Posterior cingulate gyrus (tissue), 11 donors: ENCODE data around the gene PRDM7.

Source experiments
- DNase-seq, 10 donors: peaks; one replicate each; pipeline versions ENCODE4 v3.0.0 to v3.0.0-alpha.2; 2020 to 2021; ENCODE audit warnings: mixed read lengths in 3 of 10
- intact Hi-C: fragments of 100-400 bp; cut with DNase I; formaldehyde crosslinking; loops from one replicate; pipeline ENCODE4 v1.15.1; 2023

Gene PRDM7

DNA sequence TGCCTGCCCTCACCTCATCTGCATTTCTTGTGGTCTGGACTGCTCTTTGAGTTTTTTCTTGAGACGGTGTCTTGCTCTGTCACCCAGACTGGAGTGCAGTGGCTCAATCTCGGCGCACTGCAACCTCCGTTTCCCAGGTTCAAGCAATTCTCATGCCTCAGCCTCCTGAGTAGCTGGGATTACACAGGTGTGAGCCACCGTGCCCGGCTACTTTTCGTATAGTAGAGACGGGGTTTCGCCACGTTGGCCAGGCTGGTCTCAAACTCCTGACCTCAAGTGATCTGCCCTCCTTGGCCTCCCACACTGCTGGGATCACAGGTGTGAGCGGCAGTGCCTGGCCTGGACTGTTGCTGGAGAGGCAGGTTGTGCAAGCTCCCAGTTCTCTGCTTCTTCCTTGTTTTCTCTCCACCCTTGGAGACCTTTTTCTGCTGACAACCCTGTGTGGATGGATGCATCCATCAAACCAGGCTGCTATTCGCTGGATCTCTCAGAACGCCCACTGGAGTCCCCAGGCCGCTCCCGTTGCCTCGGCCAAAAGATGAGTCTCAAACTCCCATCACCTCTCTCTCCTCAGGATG is 35.1 kb downstream of the PRDM7 start:
- DNase-seq, result peak in 2 of 10 donors; percentile 38 to 40
- intact Hi-C loops, result no loop called here

DNA sequence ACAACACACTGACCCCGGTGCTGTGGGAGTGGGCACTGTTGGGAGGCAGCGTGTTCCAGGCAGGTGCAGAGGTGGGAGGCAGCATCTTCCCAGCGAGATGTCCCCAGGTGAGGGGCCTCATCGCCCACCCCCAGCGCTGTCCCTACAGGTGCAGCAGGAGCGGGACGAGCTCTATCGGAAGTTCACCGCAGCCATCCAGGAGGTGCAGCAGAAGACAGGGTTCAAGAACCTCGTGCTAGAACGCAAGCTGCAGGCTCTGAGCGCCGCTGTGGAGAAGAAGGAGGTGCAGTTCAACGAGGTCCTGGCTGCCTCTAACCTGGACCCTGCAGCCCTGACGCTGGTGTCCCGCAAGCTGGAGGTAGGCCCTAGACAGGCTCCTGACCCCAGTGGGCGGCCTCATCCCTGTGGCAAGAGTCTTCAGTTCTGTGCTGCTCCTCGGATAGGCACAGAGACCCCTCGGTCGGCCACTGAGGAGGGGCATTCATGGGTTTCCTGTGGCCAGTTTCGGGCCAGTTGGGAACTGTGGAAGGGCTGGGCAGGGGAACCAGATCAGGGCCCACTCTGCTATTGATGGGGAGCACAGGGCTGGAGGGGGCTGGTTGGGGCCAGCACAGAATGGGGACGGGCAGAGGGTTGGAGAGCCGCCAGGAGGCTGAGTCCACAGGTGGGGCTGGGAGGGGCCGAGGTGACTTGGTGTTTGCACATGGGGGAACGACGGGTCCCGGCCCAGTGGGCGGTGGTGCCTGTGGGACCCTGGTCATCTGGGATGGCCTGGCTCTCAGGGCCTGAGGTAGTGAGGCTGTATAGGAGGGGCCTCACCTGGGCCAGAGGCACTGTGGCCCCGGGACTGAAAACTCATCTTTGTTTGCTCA is 36.7 kb downstream of the PRDM7 start:
- DNase-seq, result peak in 2 of 10 donors; percentile 71 to 77
- intact Hi-C loops, result no loop called here

DNA sequence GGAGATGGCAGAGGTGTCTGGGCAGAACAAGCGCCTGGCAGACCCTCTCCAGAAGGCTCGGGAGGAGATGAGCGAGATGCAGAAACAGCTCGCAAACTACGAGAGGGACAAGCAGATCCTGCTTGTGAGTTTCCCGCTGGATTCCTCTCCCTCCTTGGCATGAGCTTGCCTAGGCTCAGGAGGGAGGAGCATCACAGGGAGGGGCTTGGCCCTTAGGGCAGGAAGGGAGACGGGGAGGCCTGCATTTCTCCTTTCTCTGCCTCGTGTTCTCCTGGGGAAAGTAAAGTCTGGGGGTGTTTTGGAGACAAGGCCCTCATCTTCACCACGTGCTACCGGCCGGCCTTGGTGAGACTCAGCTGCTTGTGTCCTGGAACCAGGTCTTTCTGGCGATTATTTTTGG is 39.9 kb downstream of the PRDM7 start:
- peak in 2 of 10 donors; percentile 62 to 66 for DNase-seq
- intact Hi-C loops, result no loop called here

DNA sequence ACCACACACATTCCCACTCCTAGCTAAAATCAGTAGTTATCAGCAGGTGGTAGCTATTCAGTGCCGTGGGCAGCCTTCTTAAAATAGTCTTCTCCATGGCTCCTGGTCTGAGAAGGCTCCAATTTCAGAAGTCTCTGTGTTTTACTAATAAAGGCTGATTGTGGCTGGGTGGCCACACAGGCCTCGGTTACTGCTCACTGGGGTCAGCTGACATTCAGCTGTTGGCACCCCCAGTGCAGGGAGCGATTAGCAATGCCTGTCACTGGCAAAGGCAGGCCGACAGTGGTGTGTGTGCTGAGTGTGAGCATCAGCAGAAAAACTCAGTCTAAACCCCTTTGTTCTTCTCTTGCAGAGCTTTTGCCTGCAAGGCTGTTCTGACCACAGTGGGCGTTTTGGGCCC is 41.2 kb downstream of the PRDM7 start:
- DNase-seq, result peak in 3 of 10 donors; percentile 53 to 83 (median 81)

DNA sequence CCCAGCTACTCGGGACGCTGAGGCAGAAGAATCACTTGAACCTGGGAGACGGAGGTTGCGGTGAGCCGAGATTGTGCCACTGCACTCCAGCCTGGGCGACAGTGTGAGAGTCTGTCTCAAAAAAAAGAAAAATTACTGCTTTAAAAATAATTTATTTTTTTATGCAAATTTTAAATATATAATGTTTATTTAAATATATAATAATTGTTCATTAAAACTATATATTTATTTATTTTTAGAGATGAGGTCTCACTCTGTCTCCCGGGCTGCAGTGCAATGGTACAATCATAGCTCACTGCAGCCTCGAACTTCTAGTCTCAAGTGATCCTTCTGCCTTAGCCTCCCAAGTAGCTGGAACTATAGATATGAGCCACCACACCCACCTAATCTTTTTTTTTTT is 42.6 kb downstream of the PRDM7 start:
- intact Hi-C loops, result no loop called here
- DNase-seq, result peak in 2 of 10 donors; percentile 10 to 36

More for the DNA sequence above, 41.2 kb downstream of the PRDM7 start:
- intact Hi-C loops, result no loop called here

DNA sequence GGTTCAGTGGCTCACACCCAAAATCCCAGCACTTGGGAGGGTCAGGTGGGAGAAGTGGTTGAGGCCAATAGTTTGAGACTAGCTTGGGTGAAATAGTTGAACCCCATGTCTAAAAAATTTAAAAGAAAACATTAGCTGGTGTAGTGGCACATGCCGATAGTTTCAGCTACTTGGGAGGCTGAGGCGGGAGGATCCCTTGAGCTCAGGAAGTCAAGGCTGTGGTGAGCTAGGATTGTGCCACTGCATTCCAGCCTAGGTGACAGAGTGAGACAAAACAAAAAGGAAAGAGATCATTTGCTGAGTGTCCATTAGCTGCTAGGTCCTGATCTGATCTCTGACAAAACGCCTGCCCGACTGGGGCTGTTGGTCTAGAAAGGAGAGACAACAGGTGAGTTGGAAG is 43.7 kb downstream of the PRDM7 start:
- DNase-seq, result peak in 2 of 10 donors; percentile 14 to 25
- intact Hi-C loops, result no loop called here

DNA sequence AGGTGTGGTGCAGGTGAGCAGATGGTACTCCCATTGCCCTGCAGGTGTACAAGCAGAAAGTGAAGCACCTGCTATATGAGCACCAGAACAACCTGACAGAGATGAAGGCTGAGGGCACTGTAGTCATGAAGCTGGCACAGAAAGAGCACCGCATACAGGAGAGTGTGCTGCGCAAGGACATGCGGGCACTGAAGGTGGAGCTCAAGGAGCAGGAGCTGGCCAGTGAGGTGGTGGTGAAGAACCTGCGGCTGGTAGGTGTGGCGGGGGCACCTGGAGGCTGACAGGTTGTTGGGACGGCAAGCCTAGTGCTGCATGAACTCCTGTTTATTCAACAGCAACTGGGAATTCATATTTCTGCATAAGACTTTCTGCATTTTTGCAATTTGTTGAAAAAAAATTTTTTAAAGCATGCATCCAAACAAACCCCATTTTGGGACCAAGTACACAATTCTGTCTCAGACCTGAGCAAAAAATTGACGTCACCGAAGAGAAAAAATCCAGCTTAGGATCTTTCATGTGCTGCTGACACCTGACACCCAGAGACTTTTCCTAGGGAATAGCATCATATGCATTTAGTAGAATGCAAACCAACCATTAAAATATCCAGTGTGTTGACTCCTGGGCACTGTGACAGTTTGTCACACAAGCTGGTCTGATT is 44.3 kb downstream of the PRDM7 start:
- intact Hi-C loops, result no loop called here
- DNase-seq, result peak in 3 of 10 donors; percentile 21 to 49 (median 36)

DNA sequence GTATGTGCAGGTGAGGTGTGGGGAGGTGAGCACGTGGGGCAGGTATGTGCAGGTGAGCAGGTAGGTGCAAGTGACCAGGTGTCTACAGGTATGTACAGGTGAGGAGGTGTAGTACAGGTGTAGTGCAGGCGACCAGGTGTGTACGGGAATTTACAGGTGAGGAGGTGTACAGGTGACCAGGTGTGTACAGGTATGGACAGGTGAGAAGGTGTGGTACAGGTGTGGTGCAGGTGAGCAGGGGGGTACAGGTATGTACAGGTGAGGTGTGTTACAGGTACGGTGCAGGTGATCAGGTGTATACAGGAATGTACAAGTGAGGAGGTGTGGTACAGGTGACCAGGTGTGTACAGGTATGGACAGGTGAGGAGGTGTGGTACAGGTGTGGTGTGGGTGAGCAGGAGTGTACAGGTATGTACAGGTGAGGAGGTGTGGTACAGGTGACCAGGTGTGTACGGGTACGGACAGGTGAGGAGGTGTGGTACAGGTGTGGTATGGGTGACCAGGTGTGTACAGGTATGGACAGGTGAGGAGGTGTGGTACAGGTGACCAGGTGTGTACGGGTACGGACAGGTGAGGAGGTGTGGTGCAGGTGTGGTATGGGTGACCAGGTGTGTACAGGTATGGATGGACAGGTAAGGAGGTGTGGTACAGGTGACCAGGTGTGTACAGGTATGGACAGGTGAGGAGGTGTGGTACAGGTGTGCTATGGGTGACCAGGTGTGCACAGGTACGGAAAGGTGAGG is 45.0 kb downstream of the PRDM7 start:
- peak in 3 of 10 donors; percentile 39 to 74 (median 44) for DNase-seq
- intact Hi-C loops, result no loop called here

DNA sequence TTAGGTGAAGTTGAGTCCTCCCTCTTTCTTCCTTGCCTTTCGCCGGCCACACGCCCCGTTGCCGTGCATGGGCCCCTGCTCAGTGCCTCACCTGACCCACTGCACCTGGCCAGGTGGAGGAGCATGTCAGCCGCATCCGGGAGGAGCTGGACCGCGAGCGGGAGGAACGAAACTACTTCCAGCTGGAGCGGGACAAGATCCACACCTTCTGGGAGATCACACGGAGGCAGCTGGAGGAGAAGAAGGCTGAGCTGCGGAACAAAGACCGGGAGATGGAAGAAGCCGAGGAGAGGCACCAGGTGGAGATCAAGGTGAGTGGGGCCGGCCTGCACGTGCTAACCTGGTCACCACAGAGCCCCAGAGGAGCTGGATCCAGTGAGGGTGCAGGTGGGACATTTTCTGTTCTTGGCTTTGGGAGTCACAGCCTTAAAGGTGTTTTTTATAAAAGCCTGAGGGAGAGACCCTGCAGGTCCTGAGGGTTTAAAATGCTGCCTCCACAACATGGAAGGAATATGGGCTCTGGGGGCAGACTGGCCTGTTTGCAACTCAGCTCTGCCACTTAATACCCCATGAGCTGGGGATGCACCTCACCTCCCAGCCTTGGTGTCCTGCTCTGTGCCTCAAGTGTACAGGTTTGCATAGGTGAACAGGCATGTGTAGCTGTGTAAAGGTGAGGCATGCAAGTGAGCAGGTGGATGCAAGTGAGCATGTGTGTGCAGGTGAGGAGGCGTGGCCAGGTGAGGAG is 45.8 kb downstream of the PRDM7 start:
- peak in 3 of 10 donors; percentile 45 to 70 (median 48) for DNase-seq
- intact Hi-C loops, result no loop called here

DNA sequence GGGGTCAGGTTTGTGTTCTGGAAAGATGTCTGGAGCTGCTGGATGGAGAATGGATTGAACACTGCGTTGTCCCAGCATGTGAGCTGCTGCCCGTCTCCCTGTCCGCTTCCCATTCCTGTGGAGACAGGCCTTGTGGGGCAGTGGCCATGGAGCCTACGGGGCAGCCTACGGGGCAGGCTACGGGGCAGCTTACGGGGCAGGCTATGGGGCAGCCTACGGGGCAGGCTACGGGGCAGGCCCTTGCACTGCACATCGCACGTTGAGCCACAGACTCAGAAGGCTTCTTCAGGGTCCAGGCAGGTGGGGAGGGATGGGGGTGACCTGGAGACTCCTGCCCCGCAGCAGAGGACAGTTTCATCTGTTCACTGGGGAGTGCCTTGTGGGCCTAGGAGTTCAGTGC is 48.1 kb downstream of the PRDM7 start:
- peak in 1 of 10 donors; percentile 47 for DNase-seq
- intact Hi-C loops, result no loop called here

DNA sequence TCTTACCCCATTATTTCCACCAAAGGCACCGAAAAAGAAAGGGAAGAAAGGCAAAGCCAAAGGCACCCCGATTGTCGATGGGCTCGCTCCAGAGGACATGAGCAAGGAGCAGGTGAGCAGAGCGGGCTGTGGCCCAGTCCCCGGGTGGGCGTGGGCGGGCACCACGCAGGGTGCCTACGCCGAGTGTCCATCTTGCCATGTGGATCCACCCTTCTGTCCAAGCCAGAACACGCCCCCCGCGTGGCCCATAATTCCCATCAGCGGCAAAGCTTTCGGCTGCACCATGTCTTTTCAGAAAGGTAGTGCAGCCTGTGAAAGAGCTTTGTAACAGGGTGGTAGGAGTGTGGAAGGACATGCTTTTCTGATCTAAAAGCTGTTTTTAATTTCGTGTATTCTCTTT is 49.5 kb downstream of the PRDM7 start:
- intact Hi-C loops, result no loop called here

DNA sequence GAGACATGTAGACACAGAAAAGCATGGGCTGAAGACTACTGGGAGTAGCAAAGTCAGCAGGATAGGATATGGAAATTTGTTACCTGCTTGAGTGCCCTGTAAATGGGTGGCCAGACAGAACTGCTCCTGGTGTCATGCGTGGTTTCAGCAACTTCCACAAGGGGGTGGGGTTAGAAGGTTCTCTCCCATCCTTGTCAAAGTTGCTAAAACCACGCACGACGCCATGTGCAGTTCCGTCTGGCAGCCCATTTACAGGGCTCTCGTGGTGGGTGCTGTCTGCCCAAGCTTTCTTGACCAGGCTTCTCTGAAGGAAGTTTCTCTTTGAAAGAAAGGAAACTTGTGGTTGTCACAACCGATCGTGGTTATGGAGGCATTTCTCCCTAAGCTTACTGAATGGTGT is 51.0 kb downstream of the PRDM7 start:
- no peak for DNase-seq
- intact Hi-C loops, result no loop called here

More for the DNA sequence above, 49.5 kb downstream of the PRDM7 start:
- peak in 1 of 10 donors; percentile 58 for DNase-seq

DNA sequence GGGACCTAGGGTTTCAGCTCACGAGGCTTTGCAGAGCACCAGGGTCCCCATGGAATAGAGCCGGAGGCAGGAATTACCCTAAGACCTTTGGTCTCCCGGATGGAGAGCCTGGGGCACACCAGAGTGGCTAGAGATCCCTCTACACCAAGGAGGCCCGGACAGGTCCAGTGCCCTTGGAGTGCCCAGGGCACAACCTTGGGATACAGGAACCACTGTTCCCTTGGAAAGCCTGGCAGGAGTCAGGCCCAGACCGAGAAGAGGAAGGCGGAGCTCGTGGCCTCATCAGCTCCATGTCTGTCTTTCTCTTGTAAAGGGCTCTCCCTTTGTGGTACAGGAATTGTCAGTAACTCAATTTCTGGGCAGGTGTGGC is 54.1 kb downstream of the PRDM7 start:
- intact Hi-C loops, result no loop called here

DNA sequence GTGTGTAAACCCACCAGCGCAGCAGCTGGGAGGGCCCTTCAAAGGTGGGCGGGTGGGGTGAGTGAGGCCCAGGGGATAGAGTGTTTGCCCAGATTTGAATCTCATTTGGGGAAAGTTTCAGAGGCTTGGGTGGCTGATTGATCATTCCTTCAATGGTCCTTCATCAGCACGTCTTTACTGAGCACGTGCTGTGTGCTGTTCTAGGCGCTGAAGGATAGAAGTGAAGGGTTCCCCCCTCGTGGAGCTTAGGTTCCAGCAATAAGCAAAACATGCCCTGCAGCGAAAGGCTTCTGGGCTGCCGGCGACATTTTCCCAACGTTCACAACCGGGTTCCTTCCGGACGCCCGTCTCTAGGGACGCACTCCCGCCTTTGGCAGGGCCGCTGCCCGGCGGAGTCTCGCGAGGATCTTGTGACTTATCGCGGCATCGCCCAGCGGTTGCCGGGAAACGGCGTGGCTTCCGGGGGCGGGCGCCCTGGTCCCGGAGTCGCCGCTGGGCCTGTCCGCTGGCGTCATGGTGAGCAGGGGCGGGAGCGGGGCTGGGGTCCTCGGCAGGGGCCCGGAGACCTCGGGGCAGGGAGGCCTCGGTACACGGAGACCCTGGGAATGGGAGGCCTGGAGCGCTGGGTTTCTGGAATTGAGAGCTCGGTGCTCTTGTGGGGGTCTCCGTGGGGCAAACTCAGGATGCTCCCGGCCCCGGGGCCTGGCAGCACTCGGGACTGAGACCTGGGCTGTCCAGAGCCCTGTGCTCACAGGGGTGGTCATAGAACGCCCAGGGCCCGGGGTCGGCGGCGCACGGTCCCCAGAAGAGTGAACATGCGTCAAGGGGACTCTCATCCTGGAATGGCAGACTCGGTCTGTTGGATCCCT is 54.7 kb downstream of the PRDM7 start:
- intact Hi-C loops, result no loop called here

More for the DNA sequence above, 54.1 kb downstream of the PRDM7 start:
- DNase-seq, result no peak

DNA sequence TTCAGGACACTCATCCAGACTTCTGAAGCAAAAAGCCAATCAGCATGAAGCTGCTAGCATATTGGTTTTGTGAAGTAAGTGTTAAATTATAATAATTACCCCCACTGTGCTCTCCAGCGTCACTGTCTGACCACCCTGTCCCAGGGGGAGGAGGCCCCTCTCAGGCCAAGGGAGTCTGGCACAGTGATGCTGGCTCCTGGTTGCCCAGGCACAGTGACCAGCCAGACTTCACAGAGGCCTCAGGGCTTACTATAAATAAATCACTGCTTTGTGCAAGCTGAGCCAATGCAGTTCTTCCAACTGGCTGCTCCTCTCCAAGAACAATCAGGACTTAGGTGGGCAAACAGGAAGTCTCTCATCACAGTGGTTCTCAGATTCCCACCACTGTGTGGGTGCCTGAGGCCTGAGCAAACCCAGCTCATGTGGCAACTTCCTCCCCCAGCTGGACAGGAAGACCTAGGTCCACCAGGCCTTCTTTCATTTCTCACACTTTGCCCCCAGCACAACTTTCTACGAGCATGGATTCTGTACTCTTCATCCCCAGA is 56.2 kb downstream of the PRDM7 start:
- DNase-seq, result no peak
- intact Hi-C loops, result no loop called here

More for the DNA sequence above, 54.7 kb downstream of the PRDM7 start:
- peak; percentile 85 to 99 (median 92) for DNase-seq

DNA sequence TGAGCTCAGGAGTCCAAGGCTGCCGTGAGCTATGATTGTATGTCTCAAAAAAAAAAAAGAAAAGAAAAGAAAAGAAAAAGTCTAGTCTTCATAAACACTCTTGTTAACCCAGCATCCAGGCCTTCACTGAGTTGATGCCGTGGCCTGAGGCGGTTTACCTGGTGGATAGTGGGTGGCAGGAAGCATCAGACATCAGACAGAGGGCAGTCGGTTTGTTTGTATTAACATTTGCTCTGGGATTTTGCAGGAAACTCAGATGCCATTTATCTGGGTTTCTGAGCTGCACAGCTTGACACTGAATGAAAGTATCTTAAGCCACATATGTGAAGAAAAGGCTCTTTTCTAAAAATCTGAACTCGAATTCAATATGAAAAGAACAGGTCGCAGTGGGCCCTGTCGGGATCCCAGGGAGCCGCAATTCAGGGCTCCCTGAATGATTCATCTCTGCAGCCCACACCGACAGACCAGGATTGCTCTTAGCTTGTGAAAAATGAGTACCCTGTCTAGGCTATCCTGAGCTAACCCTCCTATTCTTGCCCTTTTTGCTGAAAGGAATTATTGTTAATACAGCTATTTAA is 56.8 kb downstream of the PRDM7 start:
- intact Hi-C loops, result no loop called here

DNA sequence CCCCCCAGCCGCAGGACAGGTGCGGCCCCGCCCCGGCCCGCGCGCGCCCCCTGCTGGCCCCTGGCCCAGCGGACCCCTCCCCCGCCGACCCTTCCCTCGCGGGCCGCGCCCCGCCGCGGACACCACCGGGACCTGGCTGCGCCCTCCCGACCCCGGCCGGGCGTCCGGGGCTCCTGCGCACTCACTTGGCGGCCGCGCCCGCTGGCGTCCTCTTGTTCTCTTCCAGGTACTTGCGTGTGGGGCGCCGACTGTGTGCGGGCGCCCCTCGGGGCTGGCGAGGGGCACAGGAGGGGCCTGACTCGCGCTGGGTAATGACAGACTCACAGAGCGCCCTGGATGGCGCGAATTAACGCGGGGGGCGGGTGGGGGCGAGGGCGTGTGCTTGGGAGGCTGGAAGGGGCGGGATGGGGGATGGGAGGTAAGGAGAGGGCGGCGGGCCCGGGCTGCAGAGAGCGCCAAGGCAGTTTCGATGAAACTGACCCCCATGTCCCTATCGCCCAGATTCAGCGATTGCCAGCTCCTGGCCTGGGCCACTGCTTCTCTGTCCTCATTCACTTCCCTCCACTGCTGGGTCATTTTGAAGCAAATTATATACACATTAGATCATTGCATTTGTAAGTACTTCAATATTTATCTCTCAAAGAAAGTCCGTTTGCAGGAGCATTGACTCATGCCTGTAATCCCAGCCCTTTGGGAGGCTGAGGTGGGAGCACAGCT is 57.4 kb downstream of the PRDM7 start:
- intact Hi-C loops, result loop anchor here (5.0 kb wide), 1 partner anchor 47 kb away; no protein-coding TSS in a partner anchor
- peak in 1 of 10 donors; percentile 52 for DNase-seq

More for the DNA sequence above, 56.8 kb downstream of the PRDM7 start:
- no peak for DNase-seq
